Activated naive CD4-positive, alpha-beta T cell (primary cell): ENCODE measurements around the gene INSYN2B.
"Not testable (repeated sequence)": the region's sequence is repeated elsewhere in the genome, so short reads cannot be mapped to it uniquely, and the experiment has no call there.

Experiments
- DNase-seq, 4 experiments: peaks; one replicate each; lab custom pipeline; 2025; lab: John Stamatoyannopoulos, UW

The INSYN2B gene

DNA sequence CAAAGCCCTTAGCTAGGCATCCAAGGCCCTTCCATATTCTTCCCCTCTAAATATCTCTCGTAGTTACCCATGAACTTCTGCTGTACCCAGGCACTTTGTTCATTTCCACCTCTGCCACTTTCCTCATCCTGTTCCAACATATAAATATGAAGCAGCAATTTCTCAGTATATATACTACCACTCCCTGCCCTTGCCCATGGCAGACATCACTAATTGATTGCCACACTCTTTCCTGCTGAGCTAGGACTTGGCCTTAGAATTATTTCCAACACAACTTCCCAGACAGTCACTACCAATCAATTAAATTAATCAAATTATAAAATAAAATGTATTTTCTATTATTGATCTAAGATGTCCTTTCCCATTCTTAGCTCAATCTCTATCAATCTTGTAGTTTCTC is 8.5 kb downstream of the INSYN2B start:
- no peak for DNase-seq

GRCh38 chr5:169970911-169971765 is 9.2 kb downstream of the INSYN2B start:
- DNase-seq = no peak

- no peak for DNase-seq
These were observed 10.0 kb downstream of the INSYN2B start for GRCh38 chr5:169970339-169970738.

- DNase-seq = no peak
These were observed 16.0 kb downstream of the INSYN2B start for GRCh38 chr5:169964246-169964645.

- DNase-seq = no peak
These were observed 19.6 kb downstream of the INSYN2B start for GRCh38 chr5:169960659-169961058.

DNA sequence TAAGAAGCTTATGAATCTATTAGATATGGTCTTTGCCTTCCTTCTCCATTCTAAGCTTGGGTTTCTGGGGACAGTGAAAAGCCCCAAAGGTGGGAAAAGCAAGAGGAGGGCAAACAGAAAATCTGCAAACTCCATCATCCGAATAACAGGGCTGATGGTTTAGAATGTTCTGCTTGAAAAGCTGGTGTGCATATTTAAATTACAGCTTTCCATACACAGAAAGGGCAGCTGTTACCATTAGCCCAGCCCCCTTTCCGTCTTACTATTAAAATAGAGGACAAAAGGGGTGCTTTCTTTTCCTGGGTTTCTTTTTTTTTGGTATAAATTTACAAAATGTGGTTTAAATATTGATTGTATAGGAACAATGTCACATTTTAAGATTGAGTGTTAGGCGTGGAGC is 22.0 kb downstream of the INSYN2B start:
- DNase-seq = no peak

- DNase-seq = no peak
These were observed 23.5 kb downstream of the INSYN2B start for GRCh38 chr5:169956756-169957155.

DNA sequence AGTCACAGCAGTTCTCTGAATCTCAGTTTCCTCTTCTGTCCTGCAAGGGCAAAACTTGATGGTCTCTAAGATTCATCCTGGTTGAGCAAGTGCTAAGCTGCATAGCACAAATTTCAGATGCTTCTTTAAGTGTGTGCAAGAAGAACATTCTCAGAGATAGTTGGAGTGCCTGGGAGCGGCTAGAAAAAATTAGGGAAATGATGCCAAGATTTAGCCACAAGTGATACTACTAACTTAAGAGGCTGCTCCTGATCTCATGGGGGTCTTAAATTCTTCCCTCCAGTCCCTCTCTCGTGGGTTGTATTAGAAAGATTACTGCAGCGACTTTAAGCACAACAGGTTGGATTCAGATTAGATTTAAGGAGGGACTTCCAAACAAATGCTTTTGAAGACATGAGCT is 24.2 kb downstream of the INSYN2B start:
- no peak for DNase-seq

DNA sequence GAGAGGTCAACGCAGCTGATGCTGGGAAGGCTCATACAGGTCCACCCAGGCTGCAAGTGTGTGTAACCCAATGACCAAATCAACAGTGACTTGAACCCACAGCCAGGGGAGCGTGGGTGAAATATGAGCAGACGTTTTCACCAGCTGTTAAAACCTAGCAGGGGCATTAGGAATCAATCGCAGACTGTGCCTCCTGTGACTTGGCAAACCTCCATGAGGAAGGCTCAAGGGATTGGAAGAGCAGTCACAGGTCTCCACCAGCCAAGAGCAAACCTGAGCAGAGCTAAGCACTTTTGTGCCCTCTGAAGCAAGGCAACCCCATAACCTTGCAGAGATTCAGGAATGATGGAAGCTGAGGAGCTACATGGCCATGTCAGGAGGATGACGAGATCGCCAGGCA is 25.5 kb downstream of the INSYN2B start:
- no peak for DNase-seq

- DNase-seq = not testable (repeated sequence)
These were observed 27.1 kb downstream of the INSYN2B start for GRCh38 chr5:169953196-169953595.

DNA sequence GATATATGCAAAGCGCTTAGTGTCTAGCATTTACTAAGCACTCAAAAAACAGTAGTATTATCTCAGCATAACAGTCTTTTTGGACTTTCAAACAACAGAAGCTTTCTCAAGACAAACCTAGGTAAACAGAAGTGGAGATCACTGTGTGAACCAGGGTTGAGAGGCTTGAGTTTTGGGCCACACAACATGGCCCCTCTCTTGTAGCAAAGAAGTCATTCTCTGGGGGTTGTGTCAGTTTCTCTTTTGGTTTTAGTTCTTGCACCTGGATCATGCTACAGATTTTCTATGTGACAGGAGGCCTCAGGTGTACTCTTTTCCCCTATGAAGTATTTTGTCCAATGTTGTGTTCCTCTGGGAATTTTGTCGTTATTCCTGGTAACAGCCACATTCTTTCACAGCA is 30.0 kb downstream of the INSYN2B start:
- DNase-seq = no peak

- no peak for DNase-seq
These were observed 33.5 kb downstream of the INSYN2B start for GRCh38 chr5:169946743-169947295.

DNA sequence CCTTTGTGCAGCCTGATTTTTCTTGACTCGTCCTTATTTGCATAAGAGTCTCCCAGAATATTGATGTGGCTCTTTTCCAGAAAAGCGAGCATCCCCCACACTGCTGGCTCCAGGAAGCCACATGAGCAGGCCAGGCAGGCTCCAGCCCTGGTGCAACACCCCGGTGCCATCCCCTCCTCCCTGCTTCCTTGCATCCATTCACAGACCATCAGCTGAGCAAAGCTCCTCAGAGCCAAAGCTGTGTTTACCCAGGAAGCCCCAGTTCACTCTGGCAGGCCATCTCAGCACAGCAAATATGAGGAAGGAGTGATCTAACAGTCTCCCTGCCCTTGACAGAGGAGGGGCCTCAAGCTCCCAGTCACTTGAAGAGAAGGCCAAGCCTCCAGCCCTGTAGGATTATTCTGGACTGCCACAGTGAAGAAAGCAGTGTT is 34.4 kb downstream of the INSYN2B start:
- no peak for DNase-seq

- no peak for DNase-seq
These were observed 35.2 kb downstream of the INSYN2B start for GRCh38 chr5:169944922-169945680.

- no peak for DNase-seq
These were observed 36.2 kb downstream of the INSYN2B start for GRCh38 chr5:169944115-169944514.

- no peak for DNase-seq
These were observed 37.3 kb downstream of the INSYN2B start for GRCh38 chr5:169943026-169943425.

GRCh38 chr5:169942181-169942580 is 38.1 kb downstream of the INSYN2B start:
- no peak for DNase-seq

DNA sequence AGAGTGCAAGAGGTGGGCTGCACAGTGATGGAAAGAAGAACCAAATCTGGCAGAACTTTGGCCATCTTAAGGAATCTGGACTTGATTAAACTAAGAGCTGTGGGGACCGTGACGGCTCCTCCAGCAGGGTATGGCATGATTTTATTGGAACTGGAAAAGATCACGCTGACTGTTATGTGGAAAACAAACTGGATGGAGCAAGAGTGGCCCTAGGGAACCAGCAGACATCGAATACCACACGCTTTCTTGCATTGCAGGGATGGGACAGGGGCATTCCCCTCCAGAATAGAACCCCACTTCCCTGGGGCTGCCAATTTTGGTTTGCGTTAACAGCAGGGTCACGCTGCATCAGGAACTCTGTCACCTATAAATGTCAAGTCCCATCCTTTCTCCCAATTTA is 38.8 kb downstream of the INSYN2B start:
- no peak for DNase-seq

GRCh38 chr5:169939731-169940130 is 40.6 kb downstream of the INSYN2B start:
- no peak for DNase-seq

GRCh38 chr5:169938439-169938838 is 41.9 kb downstream of the INSYN2B start:
- DNase-seq = no peak

- no peak for DNase-seq
These were observed 44.5 kb downstream of the INSYN2B start for GRCh38 chr5:169935762-169936161.

GRCh38 chr5:169934990-169935389 is 45.3 kb downstream of the INSYN2B start:
- DNase-seq = no peak

DNA sequence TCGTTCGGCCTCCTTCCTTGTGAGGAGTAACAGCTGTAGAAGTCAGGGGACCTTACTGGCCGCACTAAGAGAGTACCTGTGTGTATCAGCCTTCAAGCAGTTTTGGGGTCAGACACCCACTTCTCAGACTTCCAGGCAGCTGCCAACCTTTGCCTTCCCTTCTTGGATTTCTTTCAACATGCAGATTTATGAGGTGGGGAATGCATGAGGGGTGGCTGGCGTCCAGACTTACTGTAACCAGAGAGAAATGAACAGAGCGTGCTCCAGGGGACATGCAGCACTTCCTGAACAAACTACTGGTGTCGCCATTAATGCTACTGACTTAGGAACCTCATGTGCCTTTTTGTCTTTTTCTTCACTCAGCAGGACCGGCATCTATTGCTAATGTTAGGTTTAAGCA is 46.7 kb downstream of the INSYN2B start:
- no peak for DNase-seq
